ENCODE results near the gene CYP24A1.
"Not testable (repeated sequence)": the region's sequence is repeated elsewhere in the genome, so short reads cannot be mapped to it uniquely, and the experiment has no call there.

CYP24A1 gene

GRCh38 chr20:54132612-54133433 lies 41.0 kb downstream of the CYP24A1 start:
- DNase-seq (ENCODE audit: low read depth): no peak

GRCh38 chr20:54131675-54132611 lies 41.8 kb downstream of the CYP24A1 start:
- no peak for DNase-seq (ENCODE audit: low read depth)

- DNase-seq (ENCODE audit: low read depth): not testable (repeated sequence)
Observed at GRCh38 chr20:54131125-54131524, 42.7 kb downstream of the CYP24A1 start.

- DNase-seq (ENCODE audit: low read depth): no peak
Observed at GRCh38 chr20:54129350-54129749, 44.4 kb downstream of the CYP24A1 start.

- no peak for DNase-seq (ENCODE audit: low read depth)
Observed at GRCh38 chr20:54127855-54128574, 45.8 kb downstream of the CYP24A1 start.

GRCh38 chr20:54126806-54127655 lies 46.8 kb downstream of the CYP24A1 start:
- no peak for DNase-seq (ENCODE audit: low read depth)

- not testable (repeated sequence) for DNase-seq (ENCODE audit: low read depth)
Observed at GRCh38 chr20:54126328-54126727, 47.5 kb downstream of the CYP24A1 start.

- no peak for DNase-seq (ENCODE audit: low read depth)
Observed at GRCh38 chr20:54123587-54124180, 50.1 kb downstream of the CYP24A1 start.

GRCh38 chr20:54122681-54123586 lies 50.9 kb downstream of the CYP24A1 start:
- no peak for DNase-seq (ENCODE audit: low read depth)

GRCh38 chr20:54122189-54122588 lies 51.6 kb downstream of the CYP24A1 start:
- DNase-seq (ENCODE audit: low read depth): no peak

- no peak for DNase-seq (ENCODE audit: low read depth)
Observed at GRCh38 chr20:54119744-54120143, 54.0 kb downstream of the CYP24A1 start.

- no peak for DNase-seq (ENCODE audit: low read depth)
Observed at GRCh38 chr20:54118220-54119001, 55.4 kb downstream of the CYP24A1 start.

- DNase-seq (ENCODE audit: low read depth): no peak
Observed at GRCh38 chr20:54116550-54117235, 57.1 kb downstream of the CYP24A1 start.

GRCh38 chr20:54115172-54115854 lies 58.5 kb downstream of the CYP24A1 start:
- DNase-seq (ENCODE audit: low read depth): no peak

- no peak for DNase-seq (ENCODE audit: low read depth)
Observed at GRCh38 chr20:54114109-54114508, 59.7 kb downstream of the CYP24A1 start.

GRCh38 chr20:54113566-54113965 lies 60.2 kb downstream of the CYP24A1 start:
- DNase-seq (ENCODE audit: low read depth): no peak

- DNase-seq (ENCODE audit: low read depth): no peak
Observed at GRCh38 chr20:54112221-54112884, 61.4 kb downstream of the CYP24A1 start.

Data from stimulated activated CD8-positive, alpha-beta memory T cell treated with anti-CD3 and anti-CD28 coated beads, Interleukin-15, amount 100 ng/mL, for 1 hour (primary cell).